Mesothelial cell of epicardium (in vitro differentiated cells): ENCODE measurements around the gene TPRN. TPM values are rescaled to one million over a fixed set of nuclear protein-coding genes. Genes with fewer than 3 reads are reported as not detected.

Source experiments
- DNase-seq, 2 experiments: peaks; one replicate each; pipeline ENCODE4 v3.0.0; 2021; ENCODE audit warnings: low spot score in 2 of 2; ENCODE audit not compliant: unreplicated experiment in 2 of 2
- H3K27ac Mint-ChIP-seq: 2 replicates; pipeline ENCODE4 v1.8.0; 2021; ENCODE audit warnings: mixed read lengths
- H3K27me3 Mint-ChIP-seq: 2 replicates; pipeline ENCODE4 v1.8.0; 2021; ENCODE audit warnings: low read depth, mixed read lengths
- H3K36me3 Mint-ChIP-seq: 2 replicates; pipeline ENCODE4 v1.8.0; 2021; ENCODE audit warnings: mixed read lengths
- H3K4me1 Mint-ChIP-seq: 2 replicates; pipeline ENCODE4 v1.8.0; 2021; ENCODE audit warnings: mixed read lengths
- H3K4me3 Mint-ChIP-seq: 2 replicates; pipeline ENCODE4 v1.8.0; 2021; ENCODE audit warnings: mild to moderate bottlenecking, moderate library complexity, mixed read lengths
- H3K9me3 Mint-ChIP-seq: 2 replicates; pipeline ENCODE4 v1.8.0; 2021; ENCODE audit warnings: mixed read lengths
- total RNA-seq: library from RNA; stranded (reverse); gene quantifications from 3 replicates; pipeline ENCODE4 v1.2.1, GENCODE V29; 2021
- TF ChIP-seq, protein P1 (sequence below): fragments of 200-600 bp; sonication (generic); IDR thresholded peaks from one replicate; pipeline ENCODE4 v1.5.0; 2021; ENCODE audit warnings: antibody characterized with exemption; ENCODE audit not compliant: unreplicated experiment

The TPRN gene
- total RNA-seq, 1 donor from 2014 or later: 16.7 TPM

DNA sequence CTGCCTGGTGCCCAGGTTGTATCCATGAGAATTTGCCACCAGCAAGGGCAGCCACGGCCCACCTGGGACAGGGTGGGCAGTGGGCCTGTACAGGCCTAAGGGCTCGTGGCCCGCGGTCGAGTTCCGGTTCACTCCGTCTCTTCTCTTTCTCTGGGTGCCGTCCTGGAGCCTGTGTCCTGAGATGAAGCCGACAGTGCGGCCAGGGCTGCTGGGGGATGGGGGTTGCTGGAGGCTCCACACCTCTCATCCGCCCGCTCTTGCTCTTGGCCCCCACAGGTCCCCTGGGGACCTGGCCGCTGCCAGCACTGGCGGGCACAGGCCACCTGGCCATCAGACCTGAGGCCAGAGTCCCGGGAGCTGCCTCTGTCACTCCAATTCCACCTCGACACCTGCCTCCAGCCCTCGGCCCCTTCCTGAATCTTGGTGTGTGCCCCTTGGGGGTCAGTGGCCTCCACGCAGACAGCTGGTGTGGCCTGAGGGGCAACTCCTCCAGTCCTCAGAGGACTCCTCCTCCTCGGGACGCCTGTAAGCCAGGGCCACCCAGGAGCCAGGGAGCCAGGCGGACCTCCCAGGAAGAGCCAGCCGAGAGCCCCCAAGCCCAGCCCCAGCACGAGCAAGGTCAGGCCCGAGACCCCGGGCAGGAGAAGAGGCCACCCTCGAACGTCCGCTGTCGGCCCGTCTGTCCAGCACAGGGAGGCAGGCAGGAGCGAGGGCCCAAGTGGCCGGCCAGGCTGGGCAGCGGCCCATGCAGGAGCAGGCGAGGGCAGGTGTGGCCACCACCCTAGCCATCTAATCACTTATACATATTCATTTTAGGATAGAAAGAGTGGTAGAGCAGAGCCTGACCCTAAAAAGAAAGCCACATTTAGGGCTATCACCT, 35.9 kb downstream of the TPRN start:
- Mint-ChIP-seq H3K27me3 (peaks cover 83% of the 10 kb centered on the region), H3K27ac (no peak overlapping the region), H3K4me3 (no peak overlapping the region), H3K4me1 (peaks cover 7% of the 10 kb centered on the region), H3K36me3 (no peaks in the 10 kb centered on the region), H3K9me3 (no peaks in the 10 kb centered on the region)
- TF ChIP-seq, protein P1, sequence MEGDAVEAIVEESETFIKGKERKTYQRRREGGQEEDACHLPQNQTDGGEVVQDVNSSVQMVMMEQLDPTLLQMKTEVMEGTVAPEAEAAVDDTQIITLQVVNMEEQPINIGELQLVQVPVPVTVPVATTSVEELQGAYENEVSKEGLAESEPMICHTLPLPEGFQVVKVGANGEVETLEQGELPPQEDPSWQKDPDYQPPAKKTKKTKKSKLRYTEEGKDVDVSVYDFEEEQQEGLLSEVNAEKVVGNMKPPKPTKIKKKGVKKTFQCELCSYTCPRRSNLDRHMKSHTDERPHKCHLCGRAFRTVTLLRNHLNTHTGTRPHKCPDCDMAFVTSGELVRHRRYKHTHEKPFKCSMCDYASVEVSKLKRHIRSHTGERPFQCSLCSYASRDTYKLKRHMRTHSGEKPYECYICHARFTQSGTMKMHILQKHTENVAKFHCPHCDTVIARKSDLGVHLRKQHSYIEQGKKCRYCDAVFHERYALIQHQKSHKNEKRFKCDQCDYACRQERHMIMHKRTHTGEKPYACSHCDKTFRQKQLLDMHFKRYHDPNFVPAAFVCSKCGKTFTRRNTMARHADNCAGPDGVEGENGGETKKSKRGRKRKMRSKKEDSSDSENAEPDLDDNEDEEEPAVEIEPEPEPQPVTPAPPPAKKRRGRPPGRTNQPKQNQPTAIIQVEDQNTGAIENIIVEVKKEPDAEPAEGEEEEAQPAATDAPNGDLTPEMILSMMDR: no peak
- DNase-seq: no peak

GRCh38 chr9:137163805-137164204, 36.7 kb downstream of the TPRN start:
- Mint-ChIP-seq H3K4me1 (peaks cover 5% of the 10 kb centered on the region), H3K4me3 (no peak overlapping the region), H3K36me3 (no peaks in the 10 kb centered on the region), H3K9me3 (no peaks in the 10 kb centered on the region), H3K27me3 (peaks cover 86% of the 10 kb centered on the region), H3K27ac (no peak overlapping the region)
- DNase-seq: no peak
- TF ChIP-seq, protein P1: no peak

DNA sequence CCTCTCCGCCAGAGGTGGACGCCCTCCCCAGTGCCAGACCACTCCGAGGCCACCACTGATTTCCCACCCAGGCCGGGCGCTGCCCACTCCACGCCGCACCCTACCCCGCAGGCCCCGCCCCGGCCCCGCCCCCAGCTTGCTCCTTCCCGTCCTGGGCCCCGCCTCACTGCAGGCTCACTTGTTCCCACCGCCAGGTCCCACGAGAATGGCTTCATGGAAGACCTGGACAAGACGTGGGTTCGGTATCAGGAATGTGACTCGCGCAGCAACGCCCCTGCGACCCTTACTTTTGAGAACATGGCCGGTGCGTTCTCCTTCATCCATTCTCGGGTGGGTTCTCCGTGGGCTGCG, 37.2 kb downstream of the TPRN start:
- Mint-ChIP-seq H3K36me3 (no peaks in the 10 kb centered on the region), H3K27me3 (peaks cover 88% of the 10 kb centered on the region), H3K9me3 (no peaks in the 10 kb centered on the region), H3K4me3 (peak overlapping the region; percentile 52), H3K4me1 (peaks cover 5% of the 10 kb centered on the region), H3K27ac (no peak overlapping the region)
- TF ChIP-seq, protein P1: no peak
- DNase-seq: no peak

DNA sequence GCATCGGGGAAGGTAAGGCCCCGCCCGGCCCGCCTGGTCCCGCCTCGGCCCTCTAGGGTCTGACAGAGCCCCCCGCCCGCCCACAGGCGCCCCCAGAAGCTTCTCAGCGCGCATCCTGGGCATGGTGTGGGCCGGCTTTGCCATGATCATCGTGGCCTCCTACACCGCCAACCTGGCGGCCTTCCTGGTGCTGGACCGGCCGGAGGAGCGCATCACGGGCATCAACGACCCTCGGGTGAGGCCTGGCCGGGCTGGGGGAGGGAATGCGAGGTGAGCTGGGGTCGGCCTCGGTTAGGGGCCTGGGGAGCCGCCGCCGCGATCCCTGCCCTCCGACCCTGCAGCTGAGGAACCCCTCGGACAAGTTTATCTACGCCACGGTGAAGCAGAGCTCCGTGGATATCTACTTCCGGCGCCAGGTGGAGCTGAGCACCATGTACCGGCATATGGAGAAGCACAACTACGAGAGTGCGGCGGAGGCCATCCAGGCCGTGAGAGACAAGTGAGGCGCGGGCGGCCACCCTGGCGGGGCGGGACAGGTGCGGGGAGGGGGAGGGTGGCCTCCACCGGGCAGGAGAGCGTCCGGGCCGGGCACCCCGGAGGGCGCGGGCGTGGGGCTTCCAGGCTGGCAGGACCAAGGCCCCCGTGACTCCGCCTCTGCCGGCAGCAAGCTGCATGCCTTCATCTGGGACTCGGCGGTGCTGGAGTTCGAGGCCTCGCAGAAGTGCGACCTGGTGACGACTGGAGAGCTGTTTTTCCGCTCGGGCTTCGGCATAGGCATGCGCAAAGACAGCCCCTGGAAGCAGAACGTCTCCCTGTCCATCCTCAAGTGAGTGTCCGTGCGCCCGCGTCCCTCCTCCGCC, 37.8 kb downstream of the TPRN start:
- Mint-ChIP-seq H3K27ac (no peak overlapping the region), H3K4me3 (peak overlapping the region; percentile 52), H3K4me1 (peaks cover 5% of the 10 kb centered on the region), H3K27me3 (peaks cover 90% of the 10 kb centered on the region), H3K9me3 (no peaks in the 10 kb centered on the region), H3K36me3 (no peaks in the 10 kb centered on the region)
- TF ChIP-seq, protein P1: no peak
- DNase-seq: peak in 1 of 2 experiments; percentile 53

DNA sequence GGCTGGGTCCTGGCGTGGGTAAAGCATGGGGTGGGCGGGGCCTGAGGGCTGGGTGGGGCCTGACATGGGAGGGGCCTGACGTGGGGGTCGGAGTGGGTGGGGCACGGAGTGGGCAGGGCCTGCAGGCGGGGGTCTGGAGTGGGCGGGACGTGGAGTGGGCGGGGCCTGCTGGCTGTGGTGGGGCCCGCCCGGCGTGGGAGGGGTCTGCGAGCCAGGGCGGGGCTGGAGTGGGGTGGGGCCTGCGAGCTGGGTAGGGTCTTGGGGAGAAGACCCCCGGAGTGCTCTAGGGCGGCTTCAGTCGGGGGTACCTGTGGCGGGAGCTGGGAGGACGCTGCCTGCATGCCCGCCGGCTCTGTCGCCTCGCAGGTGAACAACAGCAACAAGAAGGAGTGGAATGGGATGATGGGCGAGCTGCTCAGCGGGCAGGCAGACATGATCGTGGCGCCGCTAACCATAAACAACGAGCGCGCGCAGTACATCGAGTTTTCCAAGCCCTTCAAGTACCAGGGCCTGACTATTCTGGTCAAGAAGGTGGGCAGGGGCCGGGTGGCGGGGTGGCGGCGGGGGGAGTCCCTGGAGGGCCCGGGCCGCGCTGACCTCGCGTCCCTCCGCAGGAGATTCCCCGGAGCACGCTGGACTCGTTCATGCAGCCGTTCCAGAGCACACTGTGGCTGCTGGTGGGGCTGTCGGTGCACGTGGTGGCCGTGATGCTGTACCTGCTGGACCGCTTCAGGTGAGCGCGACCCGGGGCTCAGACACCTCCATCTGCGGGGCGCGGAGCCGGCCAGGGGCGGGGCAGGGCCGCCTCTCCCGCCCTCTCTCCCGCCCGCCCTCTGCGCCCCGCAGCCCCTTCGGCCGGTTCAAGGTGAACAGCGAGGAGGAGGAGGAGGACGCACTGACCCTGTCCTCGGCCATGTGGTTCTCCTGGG, 38.7 kb downstream of the TPRN start:
- Mint-ChIP-seq H3K27ac (no peak overlapping the region), H3K4me1 (peaks cover 5% of the 10 kb centered on the region), H3K9me3 (no peaks in the 10 kb centered on the region), H3K27me3 (peaks cover 91% of the 10 kb centered on the region), H3K36me3 (no peaks in the 10 kb centered on the region), H3K4me3 (peak overlapping the region; percentile 10)
- DNase-seq: no peak
- TF ChIP-seq, protein P1: no peak
